Smooth muscle cell (in vitro differentiated cells): ENCODE measurements around the gene RPS15. TPM values are rescaled to one million over a fixed set of nuclear protein-coding genes. Genes with fewer than 3 reads are reported as not detected.

Experiments used
- DNase-seq: peaks from one replicate; lab custom pipeline; 2025; ENCODE audit not compliant: unreplicated experiment; lab: John Stamatoyannopoulos, UW
- H2AFZ ChIP-seq: fragments of 200-600 bp; sonication (generic); 2 replicates; pipeline ENCODE4 v1.6.0; 2016; ENCODE audit warnings: antibody characterized with exemption, low read depth, mild to moderate bottlenecking
- H3F3A ChIP-seq: fragments of 200-600 bp; sonication (generic); 2 replicates; pipeline ENCODE4 v1.6.0; 2017; ENCODE audit warnings: antibody characterized with exemption, low read depth
- H3K27ac ChIP-seq: fragments of 200-600 bp; sonication (generic); 2 replicates; pipeline ENCODE4 v1.5.1; 2016; ENCODE audit warnings: low read depth, mild to moderate bottlenecking
- H3K27me3 ChIP-seq: fragments of 200-600 bp; sonication (generic); 2 replicates; pipeline ENCODE4 v1.6.1; 2016; ENCODE audit warnings: low read depth, mild to moderate bottlenecking
- H3K36me3 ChIP-seq: fragments of 200-600 bp; sonication (generic); 2 replicates; pipeline ENCODE4 v1.5.1; 2016; ENCODE audit warnings: low read depth
- H3K4me1 ChIP-seq: fragments of 200-600 bp; sonication (generic); 2 replicates; pipeline ENCODE4 v1.5.1; 2016; ENCODE audit warnings: low read depth
- H3K4me2 ChIP-seq: fragments of 200-600 bp; sonication (generic); 2 replicates; pipeline ENCODE4 v1.6.0; 2016; ENCODE audit warnings: mild to moderate bottlenecking
- H3K4me3 ChIP-seq: fragments of 200-600 bp; sonication (generic); 2 replicates; pipeline ENCODE4 v1.5.1; 2016; ENCODE audit warnings: mild to moderate bottlenecking
- H3K79me2 ChIP-seq: fragments of 200-600 bp; sonication (generic); 2 replicates; pipeline ENCODE4 v1.6.0; 2016; ENCODE audit warnings: low read depth, mild to moderate bottlenecking
- H3K9ac ChIP-seq: fragments of 200-600 bp; sonication (generic); 2 replicates; pipeline ENCODE4 v1.6.0; 2016; ENCODE audit warnings: low read depth
- H3K9me3 ChIP-seq: fragments of 200-600 bp; sonication (generic); replicated peaks from 2 replicates; pipeline ENCODE4 v1.5.1; 2016; ENCODE audit warnings: low read depth
- H4K20me1 ChIP-seq: fragments of 200-600 bp; sonication (generic); 2 replicates; pipeline ENCODE4 v1.6.0; 2016; ENCODE audit warnings: low read depth
- WGBS: methylation state at CpG from one replicate; pipeline ENCODE4 v1.1.7; 2016; ENCODE audit warnings: low lambda C conversion rate; 5-methylcytosine and 5-hydroxymethylcytosine counted together
- polyA plus RNA-seq: library from polyadenylated mRNA; unstranded; fragments of >200 nt; fragmentation: Nextera tagmentation; extraction: Ambion mirVana; gene quantifications from 2 replicates; pipeline ENCODE4 v1.2.1, GENCODE V29; 2016
- total RNA-seq: library from RNA; depleted of rRNA; stranded (reverse); fragments of >200 nt; gene quantifications from 2 replicates; pipeline ENCODE4 v1.2.3, GENCODE V29; 2014
- TF ChIP-seq, protein P1 (sequence below): fragments of 200-600 bp; sonication (generic); IDR thresholded peaks from 2 replicates; pipeline ENCODE4 v1.5.1; 2017; ENCODE audit warnings: borderline replicate concordance, mild to moderate bottlenecking, antibody characterized with exemption; ENCODE audit not compliant: insufficient read depth, poor library complexity, severe bottlenecking

RPS15 gene
- total and polyA plus RNA-seq, 2 experiments from 2014 or later = 1,180 to 2,744 TPM

DNA sequence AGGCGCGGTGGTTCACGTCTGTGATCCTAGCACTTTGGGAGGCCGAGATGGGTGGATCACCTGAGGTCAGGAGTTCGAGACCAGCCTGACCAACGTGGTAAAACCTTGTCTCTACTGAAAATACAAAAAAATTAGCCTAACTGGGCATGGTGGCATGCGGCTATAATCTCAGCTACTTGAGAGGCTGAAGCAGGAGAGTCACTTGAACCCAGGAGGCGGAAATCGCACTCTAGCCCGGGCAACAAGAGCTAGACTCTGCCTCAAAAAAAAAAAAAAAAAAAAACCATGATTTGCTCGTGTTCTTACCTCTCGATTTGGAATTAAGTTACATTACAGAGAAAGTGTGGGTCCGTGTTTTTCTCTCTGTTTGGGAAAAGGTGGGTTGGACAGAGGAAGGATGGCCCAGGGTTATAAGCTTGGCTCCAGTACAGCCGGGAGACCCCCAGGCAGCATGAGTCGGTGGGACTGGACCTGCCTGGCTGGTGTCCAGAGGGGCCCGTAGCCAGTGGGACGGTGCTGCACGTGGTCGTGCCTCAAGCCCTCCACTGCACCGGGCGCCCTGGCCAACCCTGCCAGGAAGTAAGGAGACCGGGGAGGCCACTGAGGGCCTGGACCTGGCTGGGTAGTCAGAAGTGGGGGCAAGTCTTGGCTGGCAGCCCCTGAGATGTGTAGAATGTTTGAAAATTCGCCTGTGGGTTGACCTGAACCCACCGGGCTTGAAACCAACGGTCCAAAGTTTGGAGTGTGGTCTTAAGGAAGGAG is 3.7 kb downstream of the RPS15 start:
- Histone ChIP-seq H4K20me1 (peaks cover 76% of the 10 kb centered on the region), H3F3A (peaks cover 25% of the 10 kb centered on the region), H3K27ac (no peak overlapping the region), H2AFZ (no peak overlapping the region), H3K4me1 (peaks cover 14% of the 10 kb centered on the region), H3K4me3 (no peak overlapping the region), H3K4me2 (no peak overlapping the region), H3K9me3 (no peaks in the 10 kb centered on the region), H3K79me2 (peaks cover 37% of the 10 kb centered on the region), H3K36me3 (no peaks in the 10 kb centered on the region), H3K27me3 (peaks cover 16% of the 10 kb centered on the region), H3K9ac (no peak overlapping the region)
- DNase-seq = no peak
- TF ChIP-seq, protein P1, sequence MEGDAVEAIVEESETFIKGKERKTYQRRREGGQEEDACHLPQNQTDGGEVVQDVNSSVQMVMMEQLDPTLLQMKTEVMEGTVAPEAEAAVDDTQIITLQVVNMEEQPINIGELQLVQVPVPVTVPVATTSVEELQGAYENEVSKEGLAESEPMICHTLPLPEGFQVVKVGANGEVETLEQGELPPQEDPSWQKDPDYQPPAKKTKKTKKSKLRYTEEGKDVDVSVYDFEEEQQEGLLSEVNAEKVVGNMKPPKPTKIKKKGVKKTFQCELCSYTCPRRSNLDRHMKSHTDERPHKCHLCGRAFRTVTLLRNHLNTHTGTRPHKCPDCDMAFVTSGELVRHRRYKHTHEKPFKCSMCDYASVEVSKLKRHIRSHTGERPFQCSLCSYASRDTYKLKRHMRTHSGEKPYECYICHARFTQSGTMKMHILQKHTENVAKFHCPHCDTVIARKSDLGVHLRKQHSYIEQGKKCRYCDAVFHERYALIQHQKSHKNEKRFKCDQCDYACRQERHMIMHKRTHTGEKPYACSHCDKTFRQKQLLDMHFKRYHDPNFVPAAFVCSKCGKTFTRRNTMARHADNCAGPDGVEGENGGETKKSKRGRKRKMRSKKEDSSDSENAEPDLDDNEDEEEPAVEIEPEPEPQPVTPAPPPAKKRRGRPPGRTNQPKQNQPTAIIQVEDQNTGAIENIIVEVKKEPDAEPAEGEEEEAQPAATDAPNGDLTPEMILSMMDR = no peak
- WGBS = 97% methylated on average over 25 of the region's 25 CpGs

GRCh38 chr19:1445185-1445931 is 7.2 kb downstream of the RPS15 start:
- Histone ChIP-seq H3K4me2 (peak overlapping the region; percentile 86), H3K9ac (no peak overlapping the region), H2AFZ (no peak overlapping the region), H3K9me3 (no peaks in the 10 kb centered on the region), H3K4me3 (peak overlapping the region; percentile 52), H3K36me3 (no peaks in the 10 kb centered on the region), H4K20me1 (peaks cover 68% of the 10 kb centered on the region), H3F3A (peaks cover 22% of the 10 kb centered on the region), H3K79me2 (peaks cover 15% of the 10 kb centered on the region), H3K27me3 (peaks cover 48% of the 10 kb centered on the region), H3K4me1 (peaks cover 8% of the 10 kb centered on the region), H3K27ac (no peak overlapping the region)
- DNase-seq = peak; percentile 41
- TF ChIP-seq, protein P1 = peak; percentile 88
- 3% methylated on average over 49 of the region's 70 CpGs for WGBS

- DNase-seq = no peak
- Histone ChIP-seq H3K79me2 (peaks cover 7% of the 10 kb centered on the region), H3K9me3 (no peaks in the 10 kb centered on the region), H3K36me3 (no peaks in the 10 kb centered on the region), H3K4me1 (peaks cover 8% of the 10 kb centered on the region), H4K20me1 (peaks cover 61% of the 10 kb centered on the region), H3K27me3 (peaks cover 55% of the 10 kb centered on the region), H2AFZ (no peak overlapping the region), H3K4me3 (peak overlapping the region; percentile 52), H3K4me2 (peak overlapping the region; percentile 86), H3F3A (peaks cover 18% of the 10 kb centered on the region), H3K27ac (no peak overlapping the region), H3K9ac (no peak overlapping the region)
- TF ChIP-seq, protein P1 = no peak
- WGBS = 7% methylated on average over 35 of the region's 99 CpGs
Measured at GRCh38 chr19:1445932-1446712, 7.9 kb downstream of the RPS15 start.
